Ecto neural progenitor cell (in vitro differentiated cells): ENCODE results near the gene LRRC4.

Experiments used
- DNase-seq: peaks from one replicate; pipeline ENCODE4 v3.0.0-alpha.2; 2018; ENCODE audit warnings: low spot score

Gene LRRC4

GRCh38 chr7:128006550-128007302 lies 24.5 kb downstream of the LRRC4 start:
- no peak for DNase-seq

- DNase-seq: no peak
These were observed 25.5 kb downstream of the LRRC4 start for GRCh38 chr7:128005759-128006159.

- DNase-seq: no peak
These were observed 26.1 kb downstream of the LRRC4 start for GRCh38 chr7:128005117-128005516.

- no peak for DNase-seq
These were observed 26.6 kb downstream of the LRRC4 start for GRCh38 chr7:128004623-128005022.

- DNase-seq: no peak
These were observed 27.4 kb downstream of the LRRC4 start for GRCh38 chr7:128003787-128004186.

GRCh38 chr7:128003167-128003566 lies 28.1 kb downstream of the LRRC4 start:
- no peak for DNase-seq

- no peak for DNase-seq
These were observed 30.4 kb downstream of the LRRC4 start for GRCh38 chr7:128000854-128001265.

GRCh38 chr7:128000048-128000447 lies 31.2 kb downstream of the LRRC4 start:
- DNase-seq: no peak

- DNase-seq: no peak
These were observed 32.6 kb downstream of the LRRC4 start for GRCh38 chr7:127998671-127999070.

- no peak for DNase-seq
These were observed 33.9 kb downstream of the LRRC4 start for GRCh38 chr7:127997226-127997922.

GRCh38 chr7:127996253-127997071 lies 34.8 kb downstream of the LRRC4 start:
- no peak for DNase-seq

GRCh38 chr7:127995881-127996215 lies 35.4 kb downstream of the LRRC4 start:
- DNase-seq: no peak

GRCh38 chr7:127995156-127995880 lies 35.9 kb downstream of the LRRC4 start:
- DNase-seq: no peak

- DNase-seq: no peak
These were observed 37.2 kb downstream of the LRRC4 start for GRCh38 chr7:127993987-127994386.

GRCh38 chr7:127993317-127993716 lies 37.9 kb downstream of the LRRC4 start:
- no peak for DNase-seq

GRCh38 chr7:127988751-127989150 lies 42.5 kb downstream of the LRRC4 start:
- no peak for DNase-seq

- no peak for DNase-seq
These were observed 44.4 kb downstream of the LRRC4 start for GRCh38 chr7:127986581-127987521.

- DNase-seq: no peak
These were observed 47.4 kb downstream of the LRRC4 start for GRCh38 chr7:127983804-127984332.

GRCh38 chr7:127981965-127982364 lies 49.3 kb downstream of the LRRC4 start:
- no peak for DNase-seq

GRCh38 chr7:127980901-127981300 lies 50.3 kb downstream of the LRRC4 start:
- no peak for DNase-seq

GRCh38 chr7:127979728-127980126 lies 51.5 kb downstream of the LRRC4 start:
- DNase-seq: no peak
